K562 (cell line): Measurements from ENCODE around the gene PEBP1. TPM values are rescaled to one million over a fixed set of nuclear protein-coding genes. Genes with fewer than 3 reads are reported as not detected.

Source experiments
- ATF1 ChIP-seq, 2 experiments: fragments of 450-650 bp in 1 of 2; IDR thresholded peaks; 2 replicates each; pipeline ENCODE4 v1.6.1; 2016; ENCODE audit warnings: missing compliant biosample characterization in 1 of 2, missing genetic modification characterization in 1 of 2
- BHLHE40 ChIP-seq: IDR thresholded peaks from 2 replicates; pipeline ENCODE4 v1.6.1; 2011; ENCODE audit warnings: low read length, improper control_type of control experiment
- ETV6 ChIP-seq, 3 experiments: fragments of 150-350 bp in 1 of 3; sonication (generic) in 1 of 3; formaldehyde crosslinking in 1 of 3; IDR thresholded peaks; 2 replicates each; pipeline versions ENCODE4 v1.6.1 to v1.8.0; 2014 to 2022; ENCODE audit warnings: borderline replicate concordance in 2 of 3, low read depth in 2 of 3, antibody characterized with exemption in 1 of 3, low read length in 1 of 3, mild to moderate bottlenecking in 1 of 3, missing genetic modification reagents in 1 of 3
- IFI16 ChIP-seq: fragments of 250-450 bp; sonication (Bioruptor Pico); IDR thresholded peaks from 2 replicates; pipeline ENCODE4 v2.1.2; 2022; ENCODE audit warnings: mild to moderate bottlenecking, inconsistent platforms
- NONO ChIP-seq, 2 experiments: fragments of 200-400 bp in 1 of 2; fragments of 450-650 bp in 1 of 2; formaldehyde crosslinking in 1 of 2; IDR thresholded peaks; 2 replicates each; pipeline ENCODE4 v1.6.1; 2017; ENCODE audit warnings: low read depth in 2 of 2, mild to moderate bottlenecking in 2 of 2, moderate library complexity in 2 of 2, low read length in 1 of 2
- NR2C2 ChIP-seq, 2 experiments: fragments of 200-800 bp in 1 of 2; sonication (Bioruptor generic) in 1 of 2; sonication (generic) in 1 of 2; formaldehyde crosslinking in 1 of 2; IDR thresholded peaks; 2 replicates each; pipeline versions ENCODE4 v1.6.1 to v1.8.0; 2016 to 2022; ENCODE audit warnings: mild to moderate bottlenecking in 1 of 2, missing compliant biosample characterization in 1 of 2, missing genetic modification characterization in 1 of 2, missing genetic modification reagents in 1 of 2
- NRF1 ChIP-seq, 2 experiments: fragments of 450-650 bp; IDR thresholded peaks in 1 of 2; conservative IDR thresholded peaks in 1 of 2; 2 replicates each; pipeline ENCODE4 v1.6.1; 2014; ENCODE audit warnings: mild to moderate bottlenecking in 2 of 2
- POLR2G ChIP-seq: fragments of 200-400 bp; formaldehyde crosslinking; IDR thresholded peaks from 2 replicates; pipeline ENCODE4 v1.6.1; 2017; ENCODE audit warnings: low read depth, mild to moderate bottlenecking, antibody characterized with exemption, low read length, moderate library complexity
- TEAD4 ChIP-seq, 2 experiments: sonication (generic) in 1 of 2; formaldehyde crosslinking in 1 of 2; IDR thresholded peaks; 2 replicates each; pipeline versions ENCODE4 v1.6.1 to v1.8.0; 2012 to 2022; ENCODE audit warnings: borderline replicate concordance in 1 of 2, inconsistent platforms in 1 of 2, low read length in 1 of 2, mild to moderate bottlenecking in 1 of 2, missing genetic modification reagents in 1 of 2
- ZNF699 ChIP-seq: fragments of 250-450 bp; sonication (Bioruptor Pico); IDR thresholded peaks from 2 replicates; pipeline ENCODE4 v1.8.0; 2021; ENCODE audit warnings: mild to moderate bottlenecking, moderate library complexity; ENCODE audit not compliant: insufficient replicate concordance
- polyA plus RNA-seq, 8 experiments: library from polyadenylated mRNA; depleted of rRNA in 4 of 8; stranded (reverse) in 5 of 8; unstranded in 3 of 8; fragments of >200 nt; fragmentation: Nextera tagmentation in 2 of 8; fragmentation: Illumina TruSeq in 1 of 8; extraction: Ambion mirVana in 2 of 8; extraction: Trizol in 1 of 8; gene quantifications; 2 replicates each; pipeline versions ENCODE4 v1.2.1 to v1.2.3, GENCODE V29; 2011 to 2014; ENCODE audit warnings: inconsistent platforms in 1 of 8, missing spikeins in 1 of 8
- total RNA-seq, 7 experiments: library from RNA; depleted of rRNA in 6 of 7; stranded (reverse); fragments of >200 nt in 6 of 7; fragmentation: Illumina TruSeq in 2 of 7; extraction: Trizol in 2 of 7; gene quantifications; 2 replicates each; pipeline versions ENCODE4 v1.2.1 to v1.2.3, GENCODE V29; 2011 to 2021; ENCODE audit warnings: low replicate concordance in 1 of 7
- TF ChIP-seq, protein P1 (sequence below): sonication (generic); formaldehyde crosslinking; IDR thresholded peaks from 2 replicates; pipeline ENCODE4 v1.8.0; 2022; ENCODE audit warnings: mild to moderate bottlenecking, missing genetic modification reagents
- TF ChIP-seq, protein P2 (sequence below): fragments of 250-450 bp; sonication (Bioruptor Pico); IDR thresholded peaks from 2 replicates; pipeline ENCODE4 v1.9.0; 2021; ENCODE audit warnings: mild to moderate bottlenecking, inconsistent platforms
- TF ChIP-seq, protein P3 (sequence below): sonication (generic); formaldehyde crosslinking; IDR thresholded peaks from 2 replicates; pipeline ENCODE4 v1.5.0; 2020; ENCODE audit warnings: missing genetic modification reagents
- TF ChIP-seq, protein P4 (sequence below), 3 experiments: fragments of 200-800 bp in 1 of 3; sonication (Bioruptor generic) in 1 of 3; sonication (generic) in 1 of 3; formaldehyde crosslinking in 1 of 3; IDR thresholded peaks; 2 replicates each; pipeline versions ENCODE4 v1.6.1 to v1.8.0; 2016 to 2022; ENCODE audit warnings: mild to moderate bottlenecking in 2 of 3, missing compliant biosample characterization in 2 of 3, missing genetic modification characterization in 2 of 3, missing genetic modification reagents in 1 of 3

PEBP1 gene
- total and polyA plus RNA-seq, 9 of the 15 experiments (the other 6 are each of a cell fraction or from before 2014, with no cell fraction given), result 77.3 to 207 (median 153) TPM

DNA sequence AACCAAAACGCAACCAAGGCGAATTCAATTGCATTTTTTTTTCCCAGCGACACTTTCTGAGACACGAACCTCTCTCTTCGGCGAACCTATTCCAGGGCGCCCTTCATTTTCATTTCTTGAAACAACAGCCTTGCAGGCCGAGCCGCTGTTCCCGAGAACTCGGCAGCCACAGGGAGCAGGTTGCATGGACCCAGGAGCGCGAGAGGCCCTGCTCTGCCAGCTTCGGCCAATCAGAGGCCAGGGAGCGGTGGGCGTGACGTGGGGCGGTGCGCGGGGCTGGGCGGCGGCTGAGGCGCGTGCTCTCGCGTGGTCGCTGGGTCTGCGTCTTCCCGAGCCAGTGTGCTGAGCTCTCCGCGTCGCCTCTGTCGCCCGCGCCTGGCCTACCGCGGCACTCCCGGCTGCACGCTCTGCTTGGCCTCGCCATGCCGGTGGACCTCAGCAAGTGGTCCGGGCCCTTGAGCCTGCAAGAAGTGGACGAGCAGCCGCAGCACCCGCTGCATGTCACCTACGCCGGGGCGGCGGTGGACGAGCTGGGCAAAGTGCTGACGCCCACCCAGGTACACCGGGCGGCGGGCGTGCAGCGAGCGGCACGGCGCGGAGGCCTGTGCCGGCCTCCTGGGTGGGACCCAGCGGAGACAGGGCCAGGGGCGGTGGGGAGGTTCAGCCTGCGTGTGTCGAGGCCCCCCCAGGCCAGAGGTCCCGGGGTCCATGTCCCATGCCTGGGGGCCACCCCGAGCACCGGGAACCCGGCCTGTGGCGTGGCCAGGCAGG is at the start of gene PEBP1 (continued):
- TF ChIP-seq, protein P1, sequence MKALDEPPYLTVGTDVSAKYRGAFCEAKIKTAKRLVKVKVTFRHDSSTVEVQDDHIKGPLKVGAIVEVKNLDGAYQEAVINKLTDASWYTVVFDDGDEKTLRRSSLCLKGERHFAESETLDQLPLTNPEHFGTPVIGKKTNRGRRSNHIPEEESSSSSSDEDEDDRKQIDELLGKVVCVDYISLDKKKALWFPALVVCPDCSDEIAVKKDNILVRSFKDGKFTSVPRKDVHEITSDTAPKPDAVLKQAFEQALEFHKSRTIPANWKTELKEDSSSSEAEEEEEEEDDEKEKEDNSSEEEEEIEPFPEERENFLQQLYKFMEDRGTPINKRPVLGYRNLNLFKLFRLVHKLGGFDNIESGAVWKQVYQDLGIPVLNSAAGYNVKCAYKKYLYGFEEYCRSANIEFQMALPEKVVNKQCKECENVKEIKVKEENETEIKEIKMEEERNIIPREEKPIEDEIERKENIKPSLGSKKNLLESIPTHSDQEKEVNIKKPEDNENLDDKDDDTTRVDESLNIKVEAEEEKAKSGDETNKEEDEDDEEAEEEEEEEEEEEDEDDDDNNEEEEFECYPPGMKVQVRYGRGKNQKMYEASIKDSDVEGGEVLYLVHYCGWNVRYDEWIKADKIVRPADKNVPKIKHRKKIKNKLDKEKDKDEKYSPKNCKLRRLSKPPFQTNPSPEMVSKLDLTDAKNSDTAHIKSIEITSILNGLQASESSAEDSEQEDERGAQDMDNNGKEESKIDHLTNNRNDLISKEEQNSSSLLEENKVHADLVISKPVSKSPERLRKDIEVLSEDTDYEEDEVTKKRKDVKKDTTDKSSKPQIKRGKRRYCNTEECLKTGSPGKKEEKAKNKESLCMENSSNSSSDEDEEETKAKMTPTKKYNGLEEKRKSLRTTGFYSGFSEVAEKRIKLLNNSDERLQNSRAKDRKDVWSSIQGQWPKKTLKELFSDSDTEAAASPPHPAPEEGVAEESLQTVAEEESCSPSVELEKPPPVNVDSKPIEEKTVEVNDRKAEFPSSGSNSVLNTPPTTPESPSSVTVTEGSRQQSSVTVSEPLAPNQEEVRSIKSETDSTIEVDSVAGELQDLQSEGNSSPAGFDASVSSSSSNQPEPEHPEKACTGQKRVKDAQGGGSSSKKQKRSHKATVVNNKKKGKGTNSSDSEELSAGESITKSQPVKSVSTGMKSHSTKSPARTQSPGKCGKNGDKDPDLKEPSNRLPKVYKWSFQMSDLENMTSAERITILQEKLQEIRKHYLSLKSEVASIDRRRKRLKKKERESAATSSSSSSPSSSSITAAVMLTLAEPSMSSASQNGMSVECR (CRISPR knock-in tag), result peak; percentile 88
- no peak for TF ChIP-seq ZNF699
- peak; percentile 95 for TF ChIP-seq POLR2G
- TF ChIP-seq NR2C2 (CRISPR knock-in tag; IDR thresholded peaks at IDR 0.05), result peak; percentile 73
- TF ChIP-seq NR2C2 (tag; IDR thresholded peaks at IDR 0.05), result peak; percentile 61; the same call in 1 of the 2 replicates
- no peak for TF ChIP-seq TEAD4 (IDR thresholded peaks at IDR 0.05; ENCODE audit: low read length)
- peak; percentile 88; the same call in 1 of the 2 replicates for TF ChIP-seq TEAD4 (CRISPR knock-in tag; IDR thresholded peaks at IDR 0.05; ENCODE audit: borderline replicate concordance)
- TF ChIP-seq NRF1 (conservative IDR thresholded peaks at IDR 0.05 in 1 of 2, IDR thresholded peaks at IDR 0.05 in 1 of 2), result peak; percentile 87 to 90
- peak; percentile 75 for TF ChIP-seq BHLHE40
- TF ChIP-seq IFI16 (CRISPR knock-in tag), result no peak
- TF ChIP-seq, protein P2, sequence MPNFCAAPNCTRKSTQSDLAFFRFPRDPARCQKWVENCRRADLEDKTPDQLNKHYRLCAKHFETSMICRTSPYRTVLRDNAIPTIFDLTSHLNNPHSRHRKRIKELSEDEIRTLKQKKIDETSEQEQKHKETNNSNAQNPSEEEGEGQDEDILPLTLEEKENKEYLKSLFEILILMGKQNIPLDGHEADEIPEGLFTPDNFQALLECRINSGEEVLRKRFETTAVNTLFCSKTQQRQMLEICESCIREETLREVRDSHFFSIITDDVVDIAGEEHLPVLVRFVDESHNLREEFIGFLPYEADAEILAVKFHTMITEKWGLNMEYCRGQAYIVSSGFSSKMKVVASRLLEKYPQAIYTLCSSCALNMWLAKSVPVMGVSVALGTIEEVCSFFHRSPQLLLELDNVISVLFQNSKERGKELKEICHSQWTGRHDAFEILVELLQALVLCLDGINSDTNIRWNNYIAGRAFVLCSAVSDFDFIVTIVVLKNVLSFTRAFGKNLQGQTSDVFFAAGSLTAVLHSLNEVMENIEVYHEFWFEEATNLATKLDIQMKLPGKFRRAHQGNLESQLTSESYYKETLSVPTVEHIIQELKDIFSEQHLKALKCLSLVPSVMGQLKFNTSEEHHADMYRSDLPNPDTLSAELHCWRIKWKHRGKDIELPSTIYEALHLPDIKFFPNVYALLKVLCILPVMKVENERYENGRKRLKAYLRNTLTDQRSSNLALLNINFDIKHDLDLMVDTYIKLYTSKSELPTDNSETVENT (CRISPR knock-in tag), result peak; percentile 53; the same call in 1 of the 2 replicates
- TF ChIP-seq, protein P3, sequence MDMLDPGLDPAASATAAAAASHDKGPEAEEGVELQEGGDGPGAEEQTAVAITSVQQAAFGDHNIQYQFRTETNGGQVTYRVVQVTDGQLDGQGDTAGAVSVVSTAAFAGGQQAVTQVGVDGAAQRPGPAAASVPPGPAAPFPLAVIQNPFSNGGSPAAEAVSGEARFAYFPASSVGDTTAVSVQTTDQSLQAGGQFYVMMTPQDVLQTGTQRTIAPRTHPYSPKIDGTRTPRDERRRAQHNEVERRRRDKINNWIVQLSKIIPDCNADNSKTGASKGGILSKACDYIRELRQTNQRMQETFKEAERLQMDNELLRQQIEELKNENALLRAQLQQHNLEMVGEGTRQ, result no peak
- no peak for TF ChIP-seq ETV6 (IDR thresholded peaks at IDR 0.05; ENCODE audit: borderline replicate concordance in 1 of 2, low read depth in 2 of 2, low read length in 1 of 2)
- TF ChIP-seq ETV6 (CRISPR knock-in tag; IDR thresholded peaks at IDR 0.05; ENCODE audit: borderline replicate concordance), result peak; percentile 56; the same call in 1 of the 2 replicates
- TF ChIP-seq ATF1 (CRISPR knock-in tag; IDR thresholded peaks at IDR 0.05), result no peak
- TF ChIP-seq ATF1 (tag; IDR thresholded peaks at IDR 0.05), result peak; percentile 80
- TF ChIP-seq, protein P4, sequence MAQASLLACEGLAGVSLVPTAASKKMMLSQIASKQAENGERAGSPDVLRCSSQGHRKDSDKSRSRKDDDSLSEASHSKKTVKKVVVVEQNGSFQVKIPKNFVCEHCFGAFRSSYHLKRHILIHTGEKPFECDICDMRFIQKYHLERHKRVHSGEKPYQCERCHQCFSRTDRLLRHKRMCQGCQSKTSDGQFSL (CRISPR knock-in tag; IDR thresholded peaks at IDR 0.05), result peak; percentile 86
- TF ChIP-seq, protein P4 (tag; IDR thresholded peaks at IDR 0.05), result no peak
- peak; percentile 58 to 74; a peak in 2 of 4 replicates for TF ChIP-seq NONO (IDR thresholded peaks at IDR 0.05; ENCODE audit: low read depth in 2 of 2, low read length in 1 of 2)
